CD4-positive, alpha-beta T cell treated with Interleukin-17A for 4 hours (primary cell): ENCODE data around the gene ZNF681.
"Not testable (repeated sequence)": the region's sequence is repeated elsewhere in the genome, so short reads cannot be mapped to it uniquely, and the experiment has no call there.

Experiments
- DNase-seq: peaks from one replicate; pipeline ENCODE4 v3.0.0-alpha.2; 2020; ENCODE audit warnings: mixed read lengths

ZNF681 gene

GRCh38 chr19:23772675-23773063 is 14.0 kb upstream of the ZNF681 start:
- DNase-seq: no peak

- DNase-seq: no peak
These were observed 13.3 kb upstream of the ZNF681 start for GRCh38 chr19:23771761-23772674.

DNA sequence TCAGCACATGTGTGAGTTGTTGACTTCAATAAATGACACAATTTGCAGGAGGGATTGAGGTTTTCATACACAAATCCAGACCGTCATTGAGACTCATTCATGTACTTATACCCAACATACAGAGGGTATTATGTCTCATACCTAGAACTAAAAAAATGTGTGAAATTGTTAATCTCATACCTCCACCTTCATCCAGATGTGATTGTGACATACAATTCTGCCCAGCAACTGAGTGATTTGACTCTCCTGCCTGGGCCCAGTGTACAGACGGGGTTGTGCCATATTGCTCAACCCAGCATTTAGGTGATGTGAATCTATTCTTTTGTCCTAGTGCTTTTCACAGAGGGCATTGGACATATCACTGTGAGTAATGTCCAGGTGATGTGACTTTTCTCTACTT is 12.6 kb upstream of the ZNF681 start:
- DNase-seq: no peak

- no peak for DNase-seq
These were observed 12.1 kb upstream of the ZNF681 start for GRCh38 chr19:23770672-23771250.

DNA sequence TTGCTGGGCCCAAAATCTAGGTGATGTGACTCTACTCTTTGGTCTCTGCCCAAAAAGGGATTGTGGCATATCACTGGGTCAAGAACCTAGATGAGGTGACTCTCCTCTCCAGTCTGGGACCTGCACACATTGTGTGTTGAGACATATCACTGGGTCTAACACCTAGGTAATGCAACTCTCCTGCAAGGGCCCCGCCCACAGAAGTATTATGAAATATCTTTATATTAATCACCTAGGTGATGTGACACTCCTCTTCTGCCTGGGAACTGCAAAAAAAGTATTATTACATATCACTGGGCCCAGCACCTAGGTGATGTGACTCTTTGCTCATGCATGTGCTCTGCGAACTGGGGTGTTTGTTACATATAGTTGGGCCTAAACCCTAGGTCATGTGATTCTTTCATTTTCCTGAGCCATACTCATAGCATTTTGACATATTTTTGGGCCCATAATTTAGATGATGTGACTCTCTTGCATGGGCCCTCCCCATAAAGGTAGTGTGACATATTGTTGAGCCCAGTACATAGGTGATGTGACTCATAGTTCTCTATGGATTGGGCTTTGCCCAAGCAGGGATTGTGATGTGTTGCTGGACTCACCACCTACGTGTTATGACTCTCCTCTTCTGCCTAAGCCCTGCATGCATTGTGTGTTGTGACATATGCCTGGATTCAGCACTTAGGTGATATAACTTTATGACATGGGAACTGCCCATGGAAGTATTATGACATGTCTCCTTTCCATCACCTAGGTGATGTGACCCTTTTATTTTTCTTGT is 11.2 kb upstream of the ZNF681 start:
- DNase-seq: no peak

DNA sequence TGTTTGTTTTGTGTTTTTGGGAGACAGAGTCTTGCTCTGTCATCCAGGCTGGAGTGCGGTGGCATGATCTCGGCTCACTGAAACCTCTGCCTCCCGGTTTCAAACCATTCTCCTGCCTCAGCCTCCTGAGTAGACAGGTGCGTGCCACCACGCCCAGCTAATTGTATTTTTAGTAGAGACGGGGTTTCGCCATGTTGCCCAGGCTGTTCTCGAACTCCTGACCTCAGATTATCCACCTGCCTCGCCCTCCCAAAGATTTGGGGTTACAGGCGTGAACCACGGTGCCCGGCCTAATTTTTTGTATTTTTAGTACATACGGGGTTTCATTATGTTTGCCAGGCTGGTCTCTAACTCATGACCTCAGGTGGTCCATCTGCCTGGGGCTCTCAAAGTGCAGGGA is 8.3 kb upstream of the ZNF681 start:
- no peak for DNase-seq

- no peak for DNase-seq
These were observed 6.1 kb upstream of the ZNF681 start for GRCh38 chr19:23764781-23765180.

GRCh38 chr19:23762884-23763711 is 4.4 kb upstream of the ZNF681 start:
- peak; percentile 89 for DNase-seq

DNA sequence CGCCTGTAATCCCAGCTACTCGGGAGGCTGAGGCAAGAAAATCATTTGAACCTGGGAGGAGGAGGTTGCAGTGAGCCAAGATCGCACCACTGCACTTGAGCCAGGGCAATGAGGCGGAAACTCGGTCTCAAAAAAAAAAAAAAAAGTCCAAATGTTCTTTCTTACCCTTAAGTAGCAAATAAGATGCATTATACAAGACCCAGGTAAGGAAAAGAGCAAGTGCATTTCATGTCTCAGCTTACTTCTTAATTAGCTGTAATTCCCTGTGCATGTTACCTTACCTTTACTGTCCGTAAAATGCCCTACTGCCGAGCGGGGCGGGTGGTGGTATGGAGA is 3.8 kb upstream of the ZNF681 start:
- no peak for DNase-seq

GRCh38 chr19:23760326-23760725 is 1.6 kb upstream of the ZNF681 start:
- not testable (repeated sequence) for DNase-seq

- not testable (repeated sequence) for DNase-seq
These were observed 15.0 kb downstream of the ZNF681 start for GRCh38 chr19:23743633-23744232.

DNA sequence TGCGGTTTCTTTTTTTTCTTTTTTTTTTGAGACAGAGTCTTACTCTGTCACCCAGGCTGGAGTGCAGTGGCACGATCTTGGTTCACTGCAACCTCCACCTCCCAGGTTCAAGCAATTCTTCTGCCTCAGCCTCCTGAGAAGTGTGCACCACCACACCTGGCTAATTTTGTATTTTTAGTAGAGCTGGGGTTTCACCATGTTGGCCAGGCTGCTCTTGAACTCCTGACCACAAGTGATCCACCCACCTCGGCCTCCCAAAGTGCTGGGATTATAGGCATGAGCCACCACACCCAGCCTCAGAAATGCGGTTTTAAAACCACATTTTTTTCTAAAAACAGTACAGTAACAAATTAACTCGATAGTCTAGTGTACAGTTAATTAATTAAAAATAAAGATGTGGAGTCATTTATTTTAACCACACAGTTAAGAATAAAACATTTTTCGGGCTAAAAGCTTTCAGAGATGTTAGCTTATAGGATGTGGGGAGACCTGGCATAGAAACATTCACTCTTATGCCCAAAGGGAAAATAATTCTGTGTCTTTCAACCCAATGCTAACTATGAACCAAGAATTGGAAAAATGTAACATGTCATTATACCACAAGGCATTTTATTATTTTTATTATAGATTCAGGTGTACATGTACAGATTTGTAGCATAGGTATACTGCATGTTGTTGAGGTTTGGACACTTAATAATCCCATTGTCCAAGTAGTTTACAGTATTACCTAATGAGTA is 27.8 kb downstream of the ZNF681 start:
- not testable (repeated sequence) for DNase-seq

GRCh38 chr19:23724161-23724560 is 34.5 kb downstream of the ZNF681 start:
- DNase-seq: not testable (repeated sequence)

DNA sequence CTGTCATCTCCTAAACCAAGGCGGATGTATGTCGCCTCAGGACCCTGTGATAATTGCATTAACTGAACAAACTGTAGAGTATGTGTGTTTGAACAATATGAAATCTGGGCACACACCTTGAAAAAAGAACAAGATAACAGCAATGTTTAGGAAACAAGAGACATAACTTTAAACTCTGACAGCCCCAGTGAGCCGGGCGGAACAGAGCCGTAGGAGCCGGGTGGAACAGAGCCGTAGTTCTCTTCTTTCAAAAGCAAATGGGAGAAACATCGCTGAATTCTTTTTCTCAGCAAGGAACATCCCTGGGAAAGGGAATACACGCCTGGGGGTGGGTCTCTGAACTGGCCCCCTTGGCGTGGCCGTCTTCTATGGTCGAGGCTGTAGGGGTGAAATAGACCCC is 39.9 kb downstream of the ZNF681 start:
- DNase-seq: no peak

DNA sequence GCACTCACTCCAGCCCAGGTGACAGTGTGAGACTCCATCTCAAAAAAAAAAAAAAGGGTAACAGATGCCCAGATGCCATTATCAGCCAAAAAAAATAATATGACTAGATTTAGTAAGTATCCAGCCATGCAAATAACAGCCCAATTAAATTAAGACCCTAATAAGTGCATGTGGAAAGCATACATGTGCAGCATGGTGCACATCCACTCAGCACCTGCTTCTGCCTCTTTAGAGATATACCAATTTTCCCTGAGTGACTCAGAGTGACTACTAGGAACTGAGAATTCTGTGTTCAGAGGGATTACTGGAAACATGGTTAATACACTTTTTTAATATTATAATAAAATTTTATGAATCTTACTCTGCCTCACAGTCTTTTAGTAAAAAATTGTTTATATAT is 41.9 kb downstream of the ZNF681 start:
- DNase-seq: no peak

DNA sequence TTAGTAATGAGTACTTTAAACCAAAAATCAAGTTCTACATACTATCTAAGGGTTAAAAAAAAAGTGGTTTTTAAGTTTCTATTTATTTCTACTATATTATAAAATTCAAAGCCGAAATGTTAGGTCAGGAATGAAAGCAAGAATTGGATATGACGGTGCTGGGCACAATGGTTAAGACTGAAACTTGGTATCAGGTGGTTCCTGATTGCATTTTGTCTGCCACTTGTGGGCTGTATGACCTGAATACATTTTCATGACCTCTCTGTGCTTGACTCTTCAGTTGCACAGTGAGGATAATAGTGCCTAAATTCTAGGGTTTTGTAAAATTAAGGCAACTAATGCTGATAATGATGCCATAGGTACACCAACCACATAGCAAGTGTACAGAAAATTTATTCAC is 49.3 kb downstream of the ZNF681 start:
- no peak for DNase-seq

DNA sequence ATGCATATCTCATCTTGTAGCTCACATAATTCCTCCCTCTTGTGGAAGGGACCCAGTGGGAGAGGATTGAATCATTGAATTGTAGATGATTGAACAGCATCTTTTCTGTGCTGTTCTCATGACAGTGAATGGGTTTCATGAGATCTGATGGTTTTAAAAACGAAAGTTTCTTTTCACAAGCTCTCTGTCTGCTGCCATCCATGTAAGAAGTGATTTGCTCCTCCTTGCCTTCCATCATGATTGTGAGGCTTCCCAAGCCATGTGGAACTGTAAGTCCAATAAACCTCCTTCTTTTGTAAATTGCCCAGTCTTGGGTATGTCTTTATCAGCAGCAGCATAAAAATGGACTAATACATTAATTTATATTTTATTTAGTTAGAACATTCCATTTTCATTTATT is 52.0 kb downstream of the ZNF681 start:
- DNase-seq: no peak

DNA sequence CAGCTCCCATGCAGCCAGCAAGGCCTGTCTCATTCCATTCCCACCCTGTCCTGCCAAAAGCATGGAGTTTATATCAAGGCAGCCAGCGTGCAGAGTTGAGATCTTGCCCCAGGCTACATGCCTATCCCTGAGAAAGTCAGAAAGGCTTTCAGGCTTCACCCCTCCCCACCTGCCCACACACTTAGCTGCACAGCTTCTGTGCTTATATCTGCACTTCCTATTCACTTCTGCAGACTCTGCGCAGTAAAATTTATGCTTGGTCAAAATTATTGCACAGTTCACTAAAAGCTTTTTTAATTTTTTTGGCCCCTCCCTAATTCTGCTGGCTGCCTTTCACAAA is 59.2 kb downstream of the ZNF681 start:
- no peak for DNase-seq

- peak; percentile 8 for DNase-seq
These were observed 59.8 kb downstream of the ZNF681 start for GRCh38 chr19:23698711-23699520.

- DNase-seq: not testable (repeated sequence)
These were observed 65.8 kb downstream of the ZNF681 start for GRCh38 chr19:23692937-23693336.
